ENCODE results near the gene ATP2B2.
"Not testable (repeated sequence)": the region's sequence is repeated elsewhere in the genome, so short reads cannot be mapped to it uniquely, and the experiment has no call there.

ATP2B2 gene

DNA sequence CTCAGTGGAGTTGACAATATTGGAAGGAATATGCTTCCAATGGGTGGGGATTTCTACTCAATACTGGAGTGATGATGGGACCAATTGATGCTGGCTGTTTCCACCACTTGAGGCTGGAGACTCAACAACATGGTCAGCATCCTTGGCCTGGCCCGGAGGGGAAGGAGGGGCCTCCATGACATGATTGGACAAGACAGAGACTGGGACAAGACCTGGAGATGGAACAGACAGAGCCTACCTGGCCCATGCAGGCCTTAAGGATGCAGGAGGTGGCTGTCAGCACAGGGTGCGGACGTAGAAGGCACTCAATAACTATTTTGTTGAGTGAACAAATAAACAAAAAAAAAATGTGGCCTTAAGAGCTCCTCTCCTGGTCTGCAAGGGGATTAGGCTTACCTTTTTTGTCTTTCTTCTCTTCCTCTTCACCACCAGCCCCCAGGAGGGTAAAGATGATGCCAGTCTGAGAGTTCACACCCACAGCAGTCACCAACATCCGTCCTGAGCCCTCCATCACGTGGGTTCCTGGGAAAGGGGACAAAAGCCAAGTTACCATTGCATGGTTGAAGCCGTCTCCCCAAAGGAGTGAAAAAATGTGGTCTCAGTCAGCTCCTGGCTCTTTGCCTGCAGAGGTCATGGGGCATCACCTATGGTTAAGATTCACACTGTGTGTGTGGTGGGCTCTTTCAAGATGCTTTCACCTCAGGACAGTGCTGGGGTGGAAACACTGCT is 117.3 kb downstream of the ATP2B2 start:
- TF ChIP-seq, protein P1, sequence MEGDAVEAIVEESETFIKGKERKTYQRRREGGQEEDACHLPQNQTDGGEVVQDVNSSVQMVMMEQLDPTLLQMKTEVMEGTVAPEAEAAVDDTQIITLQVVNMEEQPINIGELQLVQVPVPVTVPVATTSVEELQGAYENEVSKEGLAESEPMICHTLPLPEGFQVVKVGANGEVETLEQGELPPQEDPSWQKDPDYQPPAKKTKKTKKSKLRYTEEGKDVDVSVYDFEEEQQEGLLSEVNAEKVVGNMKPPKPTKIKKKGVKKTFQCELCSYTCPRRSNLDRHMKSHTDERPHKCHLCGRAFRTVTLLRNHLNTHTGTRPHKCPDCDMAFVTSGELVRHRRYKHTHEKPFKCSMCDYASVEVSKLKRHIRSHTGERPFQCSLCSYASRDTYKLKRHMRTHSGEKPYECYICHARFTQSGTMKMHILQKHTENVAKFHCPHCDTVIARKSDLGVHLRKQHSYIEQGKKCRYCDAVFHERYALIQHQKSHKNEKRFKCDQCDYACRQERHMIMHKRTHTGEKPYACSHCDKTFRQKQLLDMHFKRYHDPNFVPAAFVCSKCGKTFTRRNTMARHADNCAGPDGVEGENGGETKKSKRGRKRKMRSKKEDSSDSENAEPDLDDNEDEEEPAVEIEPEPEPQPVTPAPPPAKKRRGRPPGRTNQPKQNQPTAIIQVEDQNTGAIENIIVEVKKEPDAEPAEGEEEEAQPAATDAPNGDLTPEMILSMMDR (IDR thresholded peaks at IDR 0.05; ENCODE audit: extremely low read depth, insufficient read depth, missing control alignments) = no peak
- in situ Hi-C loops (cut with MboI; ENCODE audit: low pct_unique_long_range_greater_than_20kb, low sequenced_read_pairs, unreplicated experiment) = no loop called here
- DNase-seq (ENCODE audit: low spot score) = no peak

DNA sequence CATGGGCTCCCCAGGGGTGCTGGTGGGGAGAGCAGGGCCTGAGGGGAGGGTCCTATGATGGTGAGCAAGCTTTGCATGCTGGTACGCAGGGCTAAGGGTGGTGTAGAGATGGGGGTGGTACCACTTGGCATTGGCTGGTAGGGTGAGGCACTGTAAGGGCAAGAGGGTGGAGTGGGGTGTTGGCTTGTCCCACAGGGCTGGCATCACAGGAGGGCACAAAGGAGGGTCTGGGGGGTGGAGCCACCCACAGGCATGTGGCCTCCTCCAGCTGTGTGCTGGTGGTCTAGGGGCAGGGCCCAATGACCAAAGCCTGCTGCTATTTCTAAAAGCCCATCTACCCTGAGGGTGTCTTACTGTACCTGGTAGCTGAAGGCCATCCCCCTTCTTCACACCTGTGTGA is 119.3 kb downstream of the ATP2B2 start:
- in situ Hi-C loops (cut with MboI; ENCODE audit: low pct_unique_long_range_greater_than_20kb, low sequenced_read_pairs, unreplicated experiment) = no loop called here
- TF ChIP-seq, protein P1 (IDR thresholded peaks at IDR 0.05; ENCODE audit: extremely low read depth, insufficient read depth, missing control alignments) = no peak
- DNase-seq (ENCODE audit: low spot score) = no peak

DNA sequence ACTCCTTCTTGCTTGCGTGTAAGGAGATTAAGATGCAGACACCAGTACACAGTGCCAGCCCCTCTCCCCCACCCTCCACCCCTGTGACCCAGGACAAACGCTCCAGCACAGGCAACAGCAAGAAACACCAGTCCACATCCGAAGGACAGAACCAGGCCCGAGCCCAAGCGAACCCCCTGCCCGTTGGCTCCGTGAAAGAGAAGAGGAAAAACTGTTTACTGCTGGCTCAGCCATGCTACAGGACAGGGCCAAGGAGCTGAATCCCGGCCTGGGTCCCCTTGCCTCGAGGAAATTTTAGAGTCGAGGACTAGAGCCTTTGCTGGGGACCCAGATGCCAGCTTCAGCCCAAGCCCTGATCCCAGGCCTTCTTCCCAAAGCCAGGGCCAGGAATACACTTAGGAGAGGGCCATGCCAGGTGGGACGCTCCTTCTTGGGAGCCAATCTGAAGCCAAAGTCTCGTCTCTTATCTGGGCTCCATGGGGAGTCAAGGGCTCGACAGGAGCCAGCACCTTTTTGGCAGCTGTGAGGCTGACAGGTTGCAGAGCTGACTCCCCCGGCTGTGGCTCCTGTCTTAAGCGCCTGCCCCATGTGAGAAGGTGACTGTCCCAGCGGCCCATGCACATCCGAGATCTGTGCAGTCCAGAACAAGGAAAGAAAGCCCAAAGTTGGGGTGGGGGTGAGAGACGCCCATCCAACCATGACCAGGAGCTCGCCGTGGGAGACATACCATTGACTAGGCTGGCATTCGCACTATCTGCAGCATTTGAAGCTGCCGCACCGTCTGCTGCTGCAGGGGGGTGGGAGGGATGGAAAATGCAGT is 120.6 kb downstream of the ATP2B2 start:
- TF ChIP-seq, protein P1 (IDR thresholded peaks at IDR 0.05; ENCODE audit: extremely low read depth, insufficient read depth, missing control alignments) = no peak
- no peak for DNase-seq (ENCODE audit: low spot score)
- in situ Hi-C loops (cut with MboI; ENCODE audit: low pct_unique_long_range_greater_than_20kb, low sequenced_read_pairs, unreplicated experiment) = no loop called here

DNA sequence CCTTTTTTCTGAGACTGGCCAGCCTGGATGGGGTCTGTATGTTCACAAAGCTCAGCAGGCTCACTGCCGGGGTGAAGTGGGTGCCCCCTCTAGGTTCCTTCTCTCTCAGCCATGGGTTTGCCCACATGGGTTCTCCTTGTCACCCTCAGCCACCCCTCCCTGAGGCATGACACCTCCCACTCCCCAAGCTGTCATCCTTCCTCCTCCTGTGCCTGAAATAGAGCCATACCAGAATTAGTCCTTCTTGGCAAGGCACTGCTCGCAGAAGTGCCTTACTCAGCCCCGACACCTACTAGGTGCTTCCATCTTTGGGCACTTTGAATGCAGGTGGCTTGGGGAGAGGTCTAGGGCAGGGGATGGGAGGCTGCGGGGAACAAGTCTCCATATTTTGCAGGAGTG is 121.5 kb downstream of the ATP2B2 start:
- in situ Hi-C loops (cut with MboI; ENCODE audit: low pct_unique_long_range_greater_than_20kb, low sequenced_read_pairs, unreplicated experiment) = no loop called here
- no peak for DNase-seq (ENCODE audit: low spot score)
- TF ChIP-seq, protein P1 (IDR thresholded peaks at IDR 0.05; ENCODE audit: extremely low read depth, insufficient read depth, missing control alignments) = no peak

DNA sequence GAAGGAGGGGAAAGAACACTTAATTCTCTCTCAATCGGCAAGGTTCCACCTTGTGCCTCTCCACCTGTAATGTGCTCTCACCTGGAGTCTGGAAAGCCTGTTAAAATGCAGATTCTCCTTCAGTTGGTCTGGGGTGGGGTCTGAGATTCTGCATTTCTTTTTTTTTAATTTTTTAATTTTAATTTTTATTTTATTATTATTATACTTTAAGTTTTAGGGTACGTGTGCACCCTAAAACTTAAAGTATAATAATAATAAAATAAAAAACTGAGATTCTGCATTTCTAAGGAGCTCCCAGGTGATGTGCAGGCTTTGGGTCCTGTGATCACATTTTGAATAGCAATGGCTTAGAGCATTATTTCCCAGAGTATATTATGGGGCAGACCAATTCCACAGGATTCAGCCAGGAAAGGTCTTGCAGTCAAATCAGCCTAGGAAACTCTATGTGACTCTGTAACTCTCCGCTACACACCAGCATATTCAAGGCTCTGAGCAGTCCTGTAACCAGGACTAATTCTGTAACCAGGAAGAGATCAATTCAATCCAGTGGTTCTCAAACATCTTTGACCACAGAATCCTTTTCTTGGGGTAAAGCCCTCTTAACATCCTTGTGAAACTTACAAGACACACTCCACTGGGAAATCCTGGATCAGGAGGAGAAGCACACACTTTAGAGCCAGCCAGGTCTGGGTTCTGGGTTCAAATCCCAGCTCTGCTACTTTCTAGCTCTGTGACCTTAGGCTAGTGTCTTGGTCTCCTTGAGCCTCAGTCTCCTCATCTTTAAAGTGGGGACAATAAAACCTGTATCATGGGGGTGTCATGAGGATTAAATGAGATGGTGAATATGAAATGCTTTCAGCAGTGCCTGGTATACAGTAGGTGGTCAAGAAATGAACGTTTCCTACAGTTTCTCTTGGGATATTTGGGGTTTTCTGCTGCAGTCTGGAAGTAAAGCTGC is 122.2 kb downstream of the ATP2B2 start:
- DNase-seq (ENCODE audit: low spot score) = no peak
- in situ Hi-C loops (cut with MboI; ENCODE audit: low pct_unique_long_range_greater_than_20kb, low sequenced_read_pairs, unreplicated experiment) = no loop called here
- TF ChIP-seq, protein P1 (IDR thresholded peaks at IDR 0.05; ENCODE audit: extremely low read depth, insufficient read depth, missing control alignments) = no peak

DNA sequence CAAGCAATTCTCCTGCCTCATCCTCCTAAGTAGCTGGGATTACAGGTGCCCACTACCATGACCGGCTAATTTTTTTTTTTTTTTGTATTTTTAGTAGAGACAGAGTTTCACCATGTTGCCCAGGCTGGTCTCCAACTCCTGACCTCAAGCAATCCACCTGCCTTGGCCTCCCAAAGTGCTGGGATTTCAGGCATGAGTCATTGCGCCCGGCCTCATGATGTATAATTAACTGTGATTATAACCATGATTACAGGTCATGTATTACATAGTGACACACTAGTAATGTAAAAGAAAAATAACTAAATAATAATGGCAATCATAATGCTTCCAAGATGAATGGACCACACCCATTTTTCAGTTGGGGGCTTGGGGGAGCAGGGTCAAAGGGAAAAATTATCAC is 122.9 kb downstream of the ATP2B2 start:
- in situ Hi-C loops (cut with MboI; ENCODE audit: low pct_unique_long_range_greater_than_20kb, low sequenced_read_pairs, unreplicated experiment); DNase-seq (ENCODE audit: low spot score): not testable (repeated sequence)

Measured in GM13977 (cell line).